ENCODE results near the gene RGS1.

Gene RGS1

GRCh38 chr1:192592981-192593708 lies 17.6 kb downstream of the RGS1 start (continued):
- no peak for TF ChIP-seq ZNF362 (tag by site-specific recombination; IDR thresholded peaks at IDR 0.05)

- ChIA-PET POLR2A (no interaction called here), CTCF (no interaction called here)
- Histone ChIP-seq H3K4me3 (ENCODE audit: low read depth, low read length) (no peak overlapping the region), H3K4me1 (ENCODE audit: control insufficient read depth, insufficient read depth, low read length) (no peaks in the 10 kb centered on the region), H3K36me3 (ENCODE audit: control insufficient read depth in 2 of 2, insufficient read depth in 1 of 2, low read length in 2 of 2) (no peaks in the 10 kb centered on the region), H3K9me3 (ENCODE audit: control insufficient read depth, insufficient read depth, low read depth, low read length) (no peaks in the 10 kb centered on the region), H3K27ac (ENCODE audit: extremely low read depth, low read depth, low read length) (no peak overlapping the region)
- TF ChIP-seq ZNF747 (tag by site-specific recombination; IDR thresholded peaks at IDR 0.05) (no peak), ZNF426 (tag by site-specific recombination; IDR thresholded peaks at IDR 0.05) (no peak), ZNF274 (IDR thresholded peaks at IDR 0.05; ENCODE audit: low read length) (no peak), ZNF274 (tag by site-specific recombination; IDR thresholded peaks at IDR 0.05; ENCODE audit: borderline replicate concordance) (no peak), ZNF292 (tag by site-specific recombination; IDR thresholded peaks at IDR 0.05; ENCODE audit: borderline replicate concordance, low read depth) (no peak), SP7 (tag by site-specific recombination; IDR thresholded peaks at IDR 0.05) (no peak), GLI4 (tag by site-specific recombination; IDR thresholded peaks at IDR 0.05) (no peak), ZNF211 (tag by site-specific recombination; IDR thresholded peaks at IDR 0.05; ENCODE audit: low read depth) (no peak)
These were observed 19.7 kb downstream of the RGS1 start for GRCh38 chr1:192595299-192595698.

DNA sequence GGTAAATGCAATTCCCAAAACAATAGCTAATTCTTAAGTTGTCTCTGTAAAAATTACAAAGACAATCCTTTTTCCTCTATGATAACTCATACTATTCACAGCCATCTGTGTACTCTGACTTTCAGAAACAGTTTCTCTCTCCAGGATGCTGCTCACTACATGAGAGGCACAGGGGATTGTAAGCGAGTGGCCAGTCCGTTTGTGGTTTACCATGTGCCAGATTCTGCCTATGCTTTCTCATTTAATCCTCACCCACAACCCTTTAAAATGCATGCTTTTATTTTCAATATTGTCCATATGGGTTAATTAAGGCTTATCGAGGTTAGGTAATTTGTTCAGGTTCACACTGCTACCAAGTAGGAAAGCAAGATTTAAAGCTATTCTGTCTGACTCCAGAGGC lies 23.0 kb downstream of the RGS1 start:
- no peak overlapping the region for H3K27ac ChIP-seq (ENCODE audit: extremely low read depth, low read depth, low read length)
- no peaks in the 10 kb centered on the region for H3K36me3 ChIP-seq (ENCODE audit: control insufficient read depth in 2 of 2, insufficient read depth in 1 of 2, low read length in 2 of 2)
- TF ChIP-seq ZNF664 (tag by site-specific recombination; IDR thresholded peaks at IDR 0.05) (no peak), ZNF501 (tag by site-specific recombination; IDR thresholded peaks at IDR 0.05) (no peak), ZNF623 (tag by site-specific recombination; IDR thresholded peaks at IDR 0.05) (no peak), KLF1 (tag by site-specific recombination; IDR thresholded peaks at IDR 0.05) (no peak), ZBTB26 (tag by site-specific recombination; optimal IDR thresholded peaks at IDR 0.05) (no peak), ZNF341 (tag by site-specific recombination; IDR thresholded peaks at IDR 0.05; ENCODE audit: low read depth) (no peak)
- TF ChIP-seq, protein P1, sequence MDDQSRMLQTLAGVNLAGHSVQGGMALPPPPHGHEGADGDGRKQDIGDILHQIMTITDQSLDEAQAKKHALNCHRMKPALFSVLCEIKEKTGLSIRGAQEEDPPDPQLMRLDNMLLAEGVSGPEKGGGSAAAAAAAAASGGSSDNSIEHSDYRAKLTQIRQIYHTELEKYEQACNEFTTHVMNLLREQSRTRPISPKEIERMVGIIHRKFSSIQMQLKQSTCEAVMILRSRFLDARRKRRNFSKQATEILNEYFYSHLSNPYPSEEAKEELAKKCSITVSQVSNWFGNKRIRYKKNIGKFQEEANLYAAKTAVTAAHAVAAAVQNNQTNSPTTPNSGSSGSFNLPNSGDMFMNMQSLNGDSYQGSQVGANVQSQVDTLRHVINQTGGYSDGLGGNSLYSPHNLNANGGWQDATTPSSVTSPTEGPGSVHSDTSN (CRISPR knock-in tag; IDR thresholded peaks at IDR 0.05): no peak
- ChIA-PET CTCF (interaction anchor here (0.6 to 1.6 kb wide), 3 partner anchors 20 to 124 kb away, joined by 3 to 4 read pairs (median 3); no protein-coding TSS in a partner anchor), POLR2A (no interaction called here)
- H3K4me1 ChIP-seq (ENCODE audit: control insufficient read depth, insufficient read depth, low read length): no peaks in the 10 kb centered on the region
- no peaks in the 10 kb centered on the region for H3K9me3 ChIP-seq (ENCODE audit: control insufficient read depth, insufficient read depth, low read depth, low read length)
- H3K4me3 ChIP-seq (ENCODE audit: low read depth, low read length): no peak overlapping the region

DNA sequence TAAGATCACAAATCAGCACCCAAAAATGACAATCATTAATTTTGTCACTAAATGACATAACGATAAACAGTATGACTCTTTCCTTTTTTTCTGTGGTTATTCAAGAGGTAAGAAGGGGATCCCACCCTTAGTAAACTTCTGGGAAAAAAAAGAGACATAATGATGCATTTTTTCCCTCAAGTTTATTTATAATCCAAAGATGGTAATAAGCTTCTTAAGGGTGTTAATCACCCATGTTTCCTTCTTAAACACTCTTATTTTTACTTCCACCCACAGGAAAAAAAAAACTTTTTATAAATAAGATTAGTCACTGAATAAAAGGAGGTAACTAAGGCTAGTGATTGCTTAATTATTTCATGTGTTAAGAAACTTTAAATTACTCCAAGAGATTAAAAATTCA lies 24.7 kb downstream of the RGS1 start:
- POLR2A ChIA-PET: no interaction called here
- no peaks in the 10 kb centered on the region for H3K4me1 ChIP-seq (ENCODE audit: control insufficient read depth, insufficient read depth, low read length)
- no peak for TF ChIP-seq ZBTB49 (tag by site-specific recombination; IDR thresholded peaks at IDR 0.05; ENCODE audit: low read depth)
- TF ChIP-seq ZNF146 (tag by site-specific recombination; IDR thresholded peaks at IDR 0.05): no peak
- TF ChIP-seq, protein P2, sequence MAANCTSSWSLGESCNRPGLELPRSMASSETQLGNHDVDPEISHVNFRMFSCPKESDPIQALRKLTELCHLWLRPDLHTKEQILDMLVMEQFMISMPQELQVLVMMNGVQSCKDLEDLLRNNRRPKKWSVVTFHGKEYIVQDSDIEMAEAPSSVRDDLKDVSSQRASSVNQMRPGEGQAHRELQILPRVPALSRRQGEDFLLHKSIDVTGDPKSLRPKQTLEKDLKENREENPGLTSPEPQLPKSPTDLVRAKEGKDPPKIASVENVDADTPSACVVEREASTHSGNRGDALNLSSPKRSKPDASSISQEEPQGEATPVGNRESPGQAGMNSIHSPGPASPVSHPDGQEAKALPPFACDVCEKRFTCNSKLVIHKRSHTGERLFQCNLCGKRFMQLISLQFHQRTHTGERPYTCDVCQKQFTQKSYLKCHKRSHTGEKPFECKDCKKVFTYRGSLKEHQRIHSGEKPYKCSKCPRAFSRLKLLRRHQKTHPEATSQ (tag by site-specific recombination; IDR thresholded peaks at IDR 0.05): no peak
- TF ChIP-seq KLF10 (tag by site-specific recombination; IDR thresholded peaks at IDR 0.05): no peak
- no peak for TF ChIP-seq ZNF544 (tag by site-specific recombination; IDR thresholded peaks at IDR 0.05)
- TF ChIP-seq ZNF394 (tag by site-specific recombination; IDR thresholded peaks at IDR 0.05; ENCODE audit: borderline replicate concordance): no peak
- no peak for TF ChIP-seq ZNF654 (tag by site-specific recombination; IDR thresholded peaks at IDR 0.05; ENCODE audit: low read depth)

More for the DNA sequence above, 24.7 kb downstream of the RGS1 start:
- Histone ChIP-seq H3K4me3 (ENCODE audit: low read depth, low read length) (no peak overlapping the region), H3K9me3 (ENCODE audit: control insufficient read depth, insufficient read depth, low read depth, low read length) (no peaks in the 10 kb centered on the region), H3K27ac (ENCODE audit: extremely low read depth, low read depth, low read length) (no peak overlapping the region), H3K36me3 (ENCODE audit: control insufficient read depth in 2 of 2, insufficient read depth in 1 of 2, low read length in 2 of 2) (no peaks in the 10 kb centered on the region)
- CTCF ChIA-PET: no interaction called here

All from HEK293 (cell line).